HG02678 (cell line): ENCODE measurements around the gene FBXO33.
"Not testable (repeated sequence)": the region's sequence is repeated elsewhere in the genome, so short reads cannot be mapped to it uniquely, and the experiment has no call there.

Source experiments
- ATAC-seq: cut with Tn5 transposase; IDR thresholded peaks from one replicate; pipeline ENCODE4 v1.9.1; 2021; ENCODE audit warnings: mild to moderate bottlenecking, moderate library complexity; ENCODE audit not compliant: unreplicated experiment

The FBXO33 gene

DNA sequence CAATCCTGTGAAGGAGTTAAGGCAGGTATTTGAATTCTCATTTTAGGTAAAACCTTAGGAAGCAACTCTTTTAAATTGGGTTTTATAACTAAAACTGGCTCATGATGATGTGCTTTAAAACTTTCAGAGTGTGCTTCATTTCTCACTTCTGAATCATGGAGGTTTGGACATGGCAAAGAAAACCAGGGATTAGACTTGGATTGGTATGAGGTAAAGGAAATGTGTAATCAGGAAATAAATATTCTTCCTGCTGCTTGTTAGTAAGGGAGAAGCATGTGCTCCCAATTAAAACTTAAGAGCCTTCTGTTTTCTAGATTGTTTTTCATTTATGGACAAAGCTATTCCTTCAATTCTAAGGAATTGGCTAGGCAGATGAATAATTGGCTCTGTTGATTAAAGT is 57.4 kb downstream of the FBXO33 start:
- ATAC-seq: no peak

GRCh38 chr14:39372656-39373055 is 59.6 kb downstream of the FBXO33 start:
- no peak for ATAC-seq

DNA sequence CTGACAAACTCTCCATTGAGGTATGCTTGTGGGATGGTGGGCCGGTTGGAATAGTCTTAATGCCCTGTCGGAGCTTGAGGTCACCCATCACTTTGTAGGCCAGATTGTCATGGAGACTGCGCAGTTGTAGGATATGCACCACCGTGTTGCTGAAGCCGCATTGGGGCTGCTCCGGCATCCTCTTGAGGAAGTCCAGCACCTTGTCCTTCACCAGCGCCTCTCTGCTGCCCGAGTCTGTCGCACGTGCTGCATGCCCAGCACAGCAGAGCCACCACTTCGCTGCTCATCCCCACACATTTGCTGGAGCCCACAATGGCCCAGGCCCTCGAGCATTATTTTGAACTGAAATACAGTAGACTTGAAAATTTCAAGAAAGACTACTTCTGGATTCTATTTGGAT is 61.8 kb downstream of the FBXO33 start:
- no peak for ATAC-seq

DNA sequence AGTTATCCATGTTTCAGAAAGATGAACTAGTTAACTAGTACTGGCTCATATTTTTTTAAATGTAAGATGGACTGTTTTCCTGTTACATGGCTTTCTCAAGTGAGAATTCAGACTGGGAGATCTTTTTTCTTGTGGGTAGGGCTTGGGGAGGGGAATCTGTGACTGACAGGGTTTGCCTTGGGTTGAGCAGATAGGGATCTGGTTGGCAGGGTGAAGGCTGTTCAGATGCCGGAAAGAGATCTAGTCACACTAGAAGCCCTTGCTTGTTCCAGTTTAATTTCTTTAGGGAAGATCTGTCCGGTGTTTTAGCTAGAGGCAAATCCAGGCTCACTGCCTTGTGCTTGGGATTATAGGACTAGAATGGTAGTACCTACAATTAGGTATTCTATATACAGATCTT is 63.2 kb downstream of the FBXO33 start:
- ATAC-seq: no peak

GRCh38 chr14:39368261-39368959 is 63.8 kb downstream of the FBXO33 start:
- no peak for ATAC-seq

DNA sequence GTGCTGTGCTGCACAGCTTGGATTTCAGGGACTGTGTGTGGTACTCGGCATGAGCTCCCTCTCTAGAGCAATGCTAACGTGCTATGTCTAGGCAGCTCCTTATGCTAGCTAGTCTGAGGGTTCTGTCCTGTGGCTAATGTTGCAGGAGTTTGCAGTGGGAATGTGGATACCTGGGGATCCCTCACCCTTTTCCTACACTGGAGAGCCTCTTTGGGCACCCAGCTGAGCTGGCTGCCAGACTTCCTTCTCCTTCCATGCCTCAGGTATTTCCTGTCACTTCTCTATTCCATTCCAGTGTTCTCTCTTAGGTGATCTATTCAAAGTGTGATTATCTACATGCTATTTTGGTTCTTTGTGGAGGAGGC is 64.9 kb downstream of the FBXO33 start:
- no peak for ATAC-seq

DNA sequence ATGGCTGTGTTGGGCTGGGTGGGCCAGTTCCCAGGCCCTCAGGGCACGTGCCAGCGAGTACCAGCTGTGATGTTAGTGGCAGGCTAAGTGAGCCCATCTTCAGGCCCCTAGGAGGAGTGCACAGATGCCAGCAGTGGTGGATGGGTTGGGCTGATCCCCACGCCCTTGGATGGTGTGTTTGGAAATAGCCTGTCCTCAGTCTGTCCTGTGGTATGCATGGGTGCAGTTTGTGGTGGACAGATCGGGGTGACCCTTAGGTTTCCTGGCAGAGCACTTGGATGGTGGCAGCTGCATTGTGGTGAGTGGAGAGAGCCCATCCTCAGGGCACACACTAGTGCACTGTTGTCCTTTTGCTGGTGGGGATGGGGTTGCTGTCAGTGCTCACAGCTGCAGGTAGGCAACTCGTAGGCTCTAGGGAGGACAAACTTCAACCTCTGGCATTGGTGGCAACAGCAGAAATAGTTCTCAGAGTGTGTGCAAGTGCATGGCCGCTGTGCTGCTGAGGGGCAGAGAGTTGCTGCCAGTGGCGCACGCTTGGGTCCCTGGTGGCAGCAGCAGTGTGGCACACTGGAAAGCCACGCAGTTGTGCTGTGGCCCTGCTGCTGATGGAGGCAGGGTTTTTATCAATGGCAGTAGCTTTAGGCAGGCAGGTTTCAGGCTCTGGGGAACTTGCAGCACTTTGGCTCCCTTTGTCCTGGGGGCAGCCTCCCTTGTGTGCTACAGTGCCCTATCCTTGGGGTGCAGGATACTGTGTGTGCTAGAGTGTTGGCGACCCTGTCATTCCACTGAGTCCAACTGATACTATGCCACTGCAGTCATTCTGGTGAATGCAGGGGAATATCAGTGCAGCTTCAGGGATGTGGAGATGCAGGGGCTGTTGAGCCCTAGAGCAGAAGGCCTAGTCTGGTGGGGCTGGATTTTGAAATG is 65.5 kb downstream of the FBXO33 start:
- no peak for ATAC-seq

GRCh38 chr14:39365354-39365753 is 66.9 kb downstream of the FBXO33 start:
- no peak for ATAC-seq

DNA sequence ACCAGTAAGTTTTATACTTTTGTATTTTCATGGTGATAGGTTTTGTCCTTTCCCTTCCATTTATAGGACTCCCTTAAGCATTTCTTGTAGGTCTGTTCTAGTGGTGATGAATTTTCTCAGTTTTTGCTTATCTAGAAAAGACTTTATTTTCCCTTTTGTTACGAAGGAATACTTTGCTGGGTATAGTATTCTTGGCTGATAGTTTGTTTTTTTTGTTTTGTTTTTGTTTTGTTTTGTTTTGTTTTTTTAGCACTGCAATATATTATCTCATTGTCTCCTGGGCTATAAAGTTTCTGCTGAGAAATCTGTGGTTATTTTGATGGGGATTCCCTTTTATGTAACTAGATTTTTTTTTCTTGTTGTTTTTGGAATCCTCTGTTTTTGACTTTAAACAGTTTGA is 67.7 kb downstream of the FBXO33 start:
- ATAC-seq: no peak

- ATAC-seq: not testable (repeated sequence)
These were observed 70.7 kb downstream of the FBXO33 start for GRCh38 chr14:39361556-39361955.

DNA sequence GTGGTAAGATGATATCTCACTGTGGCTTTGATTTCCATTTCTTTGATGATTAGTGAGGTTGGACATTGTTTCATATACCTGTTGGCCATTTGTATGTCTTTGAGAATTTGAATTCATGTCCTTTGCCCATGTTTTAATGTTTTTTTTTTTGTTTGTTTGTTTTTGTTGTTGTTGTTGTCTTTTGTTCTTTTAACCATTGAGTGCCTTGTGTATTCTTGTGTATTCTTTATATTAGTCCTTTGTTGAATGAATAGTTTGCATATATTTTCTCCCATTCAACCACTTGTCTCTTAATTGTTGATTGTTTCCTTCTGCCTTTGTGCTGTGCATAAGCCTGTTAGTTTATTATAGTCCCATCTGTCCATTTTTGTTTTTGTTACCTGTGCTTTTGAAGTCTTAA is 71.9 kb downstream of the FBXO33 start:
- ATAC-seq: no peak

GRCh38 chr14:39359069-39359468 is 73.2 kb downstream of the FBXO33 start:
- ATAC-seq: not testable (repeated sequence)

DNA sequence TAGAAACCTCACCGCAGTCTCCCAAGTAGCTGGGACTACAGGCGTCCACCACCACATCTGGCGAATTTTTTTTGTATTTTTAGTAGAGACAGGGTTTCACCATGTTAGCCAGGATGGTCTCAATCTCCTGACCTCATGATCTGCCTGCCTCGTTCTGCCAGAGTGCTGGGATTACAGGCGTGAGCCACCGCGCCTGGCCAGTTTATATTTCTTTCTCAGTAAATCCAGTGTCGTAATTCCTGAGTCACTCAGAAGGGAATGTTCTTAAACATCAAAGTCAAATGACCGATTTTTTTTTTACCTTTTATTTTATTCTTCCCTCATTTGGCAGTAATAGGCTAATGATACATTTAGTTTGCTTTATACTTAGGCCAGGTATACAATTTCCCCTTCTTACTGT is 80.5 kb downstream of the FBXO33 start:
- ATAC-seq: no peak

- ATAC-seq: no peak
These were observed 81.4 kb downstream of the FBXO33 start for GRCh38 chr14:39350866-39351265.
